GM11168 (cell line): ENCODE results near the gene CT45A10.
"Not testable (repeated sequence)": the region's sequence is repeated elsewhere in the genome, so short reads cannot be mapped to it uniquely, and the experiment has no call there.

Experiments used
- in situ Hi-C: fragments of 300-500 bp; cut with MboI; formaldehyde crosslinking; loops from one replicate; pipeline ENCODE4 v1.12.0; 2022; ENCODE audit warnings: low sequenced_read_pairs; ENCODE audit not compliant: unreplicated experiment

The CT45A10 gene, protein sequence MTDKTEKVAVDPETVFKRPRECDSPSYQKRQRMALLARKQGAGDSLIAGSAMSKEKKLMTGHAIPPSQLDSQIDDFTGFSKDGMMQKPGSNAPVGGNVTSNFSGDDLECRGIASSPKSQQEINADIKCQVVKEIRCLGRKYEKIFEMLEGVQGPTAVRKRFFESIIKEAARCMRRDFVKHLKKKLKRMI

DNA sequence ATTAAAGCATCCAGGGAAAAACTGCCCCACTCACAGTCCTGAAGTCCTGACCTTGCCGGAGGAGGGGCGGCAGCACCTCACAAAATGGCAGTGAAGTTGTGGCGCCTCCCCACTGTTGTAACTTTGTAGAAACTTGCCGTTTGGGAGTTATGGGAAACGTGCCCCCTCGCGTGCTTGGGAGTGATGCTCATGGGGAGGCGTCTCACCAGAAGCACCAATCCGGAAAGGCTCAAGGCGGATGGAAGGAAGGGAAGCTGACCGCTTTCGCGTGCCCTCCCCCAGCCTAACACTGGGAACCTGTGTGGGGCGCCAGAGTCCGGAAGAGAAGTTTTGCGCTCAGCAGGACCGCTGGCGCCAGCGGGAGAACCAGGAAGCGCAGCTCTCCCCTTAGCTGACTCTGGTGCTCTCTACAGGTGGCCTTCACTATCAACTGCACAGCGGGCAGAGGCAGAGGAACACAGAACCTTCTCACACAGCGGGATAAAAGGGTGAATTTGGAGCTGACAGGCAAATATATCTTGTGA, at the start of gene CT45A10, which contains the start of gene SAGE1:
Gene CT45A10 (minus strand): TSS at position 151 of the 524 bp plus-strand sequence. CDS start 8,100 bp downstream, outside the sequence.
Gene SAGE1 (plus strand): TSS at position 423 of the 524 bp plus-strand sequence. CDS start 2,527 bp downstream, outside the sequence.
- in situ Hi-C loops, result no loop called here

DNA sequence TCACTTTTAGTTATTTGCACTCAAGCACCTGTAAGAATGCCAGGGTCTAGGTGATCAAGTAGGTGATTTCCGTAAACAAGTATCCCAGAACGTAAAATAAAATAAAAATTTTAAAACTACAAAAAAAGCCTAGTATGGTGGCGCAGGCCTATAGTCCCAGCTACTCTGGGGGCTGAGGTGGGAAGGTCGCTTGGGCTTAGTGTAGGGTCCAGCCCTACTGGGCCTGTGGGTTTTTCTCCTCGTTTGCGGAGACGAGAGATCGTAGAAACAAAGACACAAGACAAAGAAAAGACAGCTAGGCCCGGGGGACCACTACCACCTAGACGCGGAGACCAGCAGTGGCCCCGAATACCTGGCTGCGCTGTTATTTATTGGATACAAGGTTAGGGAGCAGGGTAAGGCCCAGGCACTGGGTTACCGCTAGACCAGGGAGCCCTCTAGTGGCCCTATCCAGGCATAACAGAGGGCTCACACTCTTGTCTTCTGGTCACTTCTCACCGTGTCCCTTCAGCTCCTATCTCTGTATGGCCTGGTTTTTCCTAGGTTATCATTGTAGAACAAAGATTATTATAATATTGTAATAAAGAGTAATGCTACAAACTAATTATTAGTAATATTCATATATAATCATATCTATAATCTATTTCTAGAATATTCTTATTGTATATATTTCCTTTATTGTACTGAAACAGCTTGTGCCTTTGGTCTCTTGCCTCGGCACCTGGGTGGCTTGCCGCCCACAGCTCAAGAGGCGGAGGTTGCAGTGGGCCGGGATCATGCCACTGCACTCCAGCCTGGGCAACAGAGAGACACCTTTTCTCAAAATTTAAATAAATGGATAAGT, 38.6 kb upstream of the CT45A10 start:
- in situ Hi-C loops, result no loop called here

DNA sequence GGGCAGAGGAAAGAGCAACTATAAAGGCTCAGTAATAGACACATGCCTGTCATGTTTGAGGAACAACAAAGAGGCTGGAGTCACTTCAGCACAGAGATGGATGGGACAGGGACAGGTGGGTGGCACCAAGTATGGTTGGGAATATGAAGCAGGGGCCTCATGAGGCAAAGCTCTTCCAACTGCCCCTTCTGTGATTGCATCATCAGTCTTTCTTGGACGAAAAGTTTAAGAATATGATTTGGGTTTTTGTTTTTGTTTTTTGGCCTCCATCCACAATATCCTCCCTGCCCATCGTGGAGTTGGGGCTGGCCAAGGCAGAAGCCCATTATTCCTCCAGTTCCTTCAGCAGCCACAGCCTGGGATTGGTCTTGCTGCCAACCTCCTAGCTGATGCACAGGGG, 34.7 kb upstream of the CT45A10 start:
- in situ Hi-C loops, result no loop called here

DNA sequence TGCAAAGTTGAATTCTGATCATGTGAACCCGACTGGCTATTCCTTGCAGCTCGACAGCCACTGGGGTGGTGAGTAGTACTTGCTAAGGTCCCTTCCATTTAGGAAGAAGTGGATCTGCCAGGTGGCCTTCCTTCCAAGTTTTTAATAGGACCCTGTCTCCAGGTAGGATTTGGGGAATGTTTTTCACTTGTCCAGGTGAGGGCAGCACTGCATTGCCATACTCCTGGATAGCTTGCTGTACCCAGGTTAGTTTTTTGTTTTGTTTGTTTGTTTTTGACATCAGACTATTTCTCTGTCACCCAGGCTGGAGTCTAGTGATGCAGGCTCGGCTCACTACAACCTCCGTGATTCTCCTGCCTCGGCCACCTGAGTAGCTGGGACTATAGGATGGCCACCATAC, 30.1 kb upstream of the CT45A10 start:
- in situ Hi-C loops, result no loop called here

DNA sequence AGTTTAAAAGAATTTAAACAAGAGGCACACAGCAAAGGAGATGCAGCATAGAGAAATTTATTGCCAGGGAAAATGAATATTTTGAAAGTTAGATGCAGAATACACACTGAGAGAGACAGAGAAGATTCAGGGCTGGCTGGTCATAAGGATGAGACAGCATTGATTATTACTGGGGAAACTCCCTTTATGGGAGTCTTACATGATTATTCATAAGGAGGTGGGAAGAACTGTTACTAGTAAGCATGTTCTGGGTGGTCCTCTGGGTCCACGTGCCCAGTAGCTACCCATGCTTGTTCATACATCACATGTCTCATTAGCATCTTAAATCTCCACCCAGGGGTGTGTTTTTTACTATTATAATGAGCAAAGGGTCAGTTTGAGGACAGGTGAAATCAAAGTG, 27.3 kb upstream of the CT45A10 start:
- in situ Hi-C loops, result not testable (repeated sequence)

DNA sequence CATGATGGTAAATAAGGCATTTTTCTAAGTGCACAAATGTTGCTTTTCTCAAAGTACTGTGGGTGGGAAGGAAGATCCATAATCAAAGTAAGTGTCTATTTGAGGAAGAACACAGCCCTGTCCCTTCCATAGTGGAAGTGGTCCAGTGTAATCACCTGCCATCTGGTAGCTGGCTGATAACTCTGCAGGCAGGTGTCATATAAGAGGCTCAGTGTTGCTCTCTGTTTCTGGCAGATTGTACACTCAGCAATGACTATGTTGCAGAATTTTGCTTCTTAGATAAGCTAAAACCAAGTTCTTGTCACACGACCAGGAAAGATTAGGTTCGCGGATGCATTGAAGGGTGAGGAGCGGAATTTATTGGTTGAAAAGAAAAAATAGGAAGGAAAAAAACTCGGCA, 21.2 kb upstream of the CT45A10 start:
- in situ Hi-C loops, result no loop called here

DNA sequence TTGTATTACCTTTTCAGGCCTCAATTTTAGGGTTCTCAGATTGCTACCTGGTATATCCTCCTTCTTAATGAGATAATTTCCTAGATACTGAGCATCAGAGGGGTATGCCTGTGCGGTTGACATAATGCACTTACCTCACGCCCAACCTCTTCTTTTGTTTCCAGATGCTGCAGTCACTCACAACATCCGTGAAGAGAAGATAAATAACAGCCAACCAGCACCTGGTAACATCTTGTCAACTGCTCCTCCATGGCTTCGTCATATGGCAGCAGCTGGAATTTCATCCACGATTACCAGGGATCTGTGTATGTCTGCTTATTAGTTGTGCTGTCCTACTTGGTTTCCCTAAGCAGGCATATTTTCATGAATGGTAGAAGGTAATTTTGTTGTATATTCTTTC, 17.0 kb upstream of the CT45A10 start:
- in situ Hi-C loops, result no loop called here

DNA sequence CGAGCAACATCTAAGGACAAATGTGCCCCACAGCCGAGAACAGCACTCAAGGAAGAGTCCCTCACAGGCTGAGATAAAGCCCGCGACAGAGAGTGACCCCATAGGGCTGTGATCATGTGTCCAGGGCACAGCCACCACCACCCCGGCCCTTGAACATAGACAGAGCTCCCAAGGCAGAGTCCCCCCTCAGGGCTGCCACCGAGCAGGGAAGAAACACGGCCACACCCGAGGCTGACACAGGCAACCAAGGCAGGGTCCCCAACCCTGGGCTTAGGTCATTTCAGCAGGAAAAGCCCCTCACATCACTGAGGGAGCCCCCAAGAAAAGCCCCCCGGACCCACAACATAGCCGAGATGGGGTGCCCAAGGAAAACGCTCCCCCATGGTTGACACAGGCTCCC, 463 bp downstream of the CT45A10 start:
- in situ Hi-C loops, result no loop called here

DNA sequence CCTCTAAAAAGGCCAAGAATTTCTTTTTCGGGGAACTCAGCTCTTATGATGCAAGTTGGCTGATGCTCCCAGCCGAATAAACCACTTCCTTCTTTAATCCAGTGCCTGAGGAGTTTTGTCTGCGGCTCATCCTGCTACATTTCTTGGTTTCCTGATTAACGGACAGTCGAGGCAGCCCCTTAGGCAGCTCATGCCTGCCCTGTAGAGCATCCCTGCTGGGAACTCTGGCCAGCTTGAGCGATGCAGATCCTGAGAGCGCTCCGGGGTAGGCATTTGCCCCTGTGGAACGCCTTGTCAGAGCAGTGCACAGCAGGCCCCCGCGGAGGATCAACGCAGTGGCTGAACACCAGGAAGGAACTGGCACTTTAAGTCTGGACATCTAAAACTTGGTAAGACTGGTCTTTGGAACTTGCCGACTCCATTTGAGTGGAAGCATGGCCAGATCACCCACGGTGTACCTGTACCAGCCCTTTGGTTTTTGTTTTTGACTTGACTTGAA, 3.1 kb downstream of the CT45A10 start:
- in situ Hi-C loops, result no loop called here

DNA sequence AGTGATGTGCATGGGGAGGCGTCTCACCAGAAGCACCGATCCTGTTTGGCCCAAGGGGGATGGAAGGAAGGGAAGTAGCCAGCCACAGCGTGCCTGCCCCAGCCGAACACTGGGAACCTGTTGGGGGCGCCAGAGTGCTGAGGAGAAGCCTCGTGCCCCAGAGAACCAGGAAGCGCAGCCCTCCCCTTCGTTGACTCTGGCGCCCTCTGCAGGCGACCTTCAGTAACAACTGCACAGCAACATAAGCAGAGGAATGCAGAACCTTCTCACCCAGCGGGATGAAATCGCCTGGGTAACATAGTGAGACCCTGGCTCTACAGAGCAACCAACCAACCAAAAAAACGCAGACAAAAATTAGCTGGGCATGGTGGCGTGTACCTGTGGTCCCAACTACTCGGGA, 4.3 kb downstream of the CT45A10 start:
- in situ Hi-C loops, result not testable (repeated sequence)

DNA sequence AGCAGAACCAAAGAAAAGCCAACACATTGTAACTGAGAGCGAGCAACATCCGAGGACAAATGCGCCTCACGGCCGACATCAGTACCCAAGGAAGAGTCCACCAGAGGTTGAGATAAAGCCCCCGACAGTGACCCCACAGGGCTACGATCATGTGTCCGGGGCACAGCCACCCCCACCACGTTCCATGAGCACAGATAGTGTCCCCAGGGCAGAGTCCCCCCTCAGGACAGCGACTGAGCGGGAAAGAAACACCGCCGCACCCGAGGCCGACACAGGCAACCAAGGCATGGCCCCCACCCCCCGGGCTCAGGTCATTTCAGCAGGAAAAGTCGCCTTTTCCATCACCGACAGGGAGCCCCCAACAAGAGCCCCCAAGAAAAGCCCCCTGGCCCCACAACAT, 5.0 kb downstream of the CT45A10 start:
- in situ Hi-C loops, result not testable (repeated sequence)

DNA sequence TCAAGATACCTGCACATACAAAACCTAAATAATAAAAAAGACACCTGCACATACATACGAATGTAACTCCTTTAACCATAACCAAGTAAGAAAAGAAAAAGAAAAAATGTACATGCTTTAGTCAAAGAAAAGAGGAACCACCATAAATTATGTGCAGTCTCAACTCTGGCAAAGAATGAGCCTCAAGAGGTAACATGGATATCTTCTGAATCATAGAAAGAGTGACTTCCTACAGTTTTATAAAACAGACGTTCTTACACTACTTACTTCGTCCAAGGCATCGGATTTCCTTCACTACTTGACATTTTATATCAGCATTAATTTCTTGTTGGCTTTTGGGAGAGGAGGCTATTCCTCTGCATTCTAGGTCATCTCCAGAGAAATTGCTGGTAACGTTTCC, 10.5 kb downstream of the CT45A10 start:
- in situ Hi-C loops, result not testable (repeated sequence)

DNA sequence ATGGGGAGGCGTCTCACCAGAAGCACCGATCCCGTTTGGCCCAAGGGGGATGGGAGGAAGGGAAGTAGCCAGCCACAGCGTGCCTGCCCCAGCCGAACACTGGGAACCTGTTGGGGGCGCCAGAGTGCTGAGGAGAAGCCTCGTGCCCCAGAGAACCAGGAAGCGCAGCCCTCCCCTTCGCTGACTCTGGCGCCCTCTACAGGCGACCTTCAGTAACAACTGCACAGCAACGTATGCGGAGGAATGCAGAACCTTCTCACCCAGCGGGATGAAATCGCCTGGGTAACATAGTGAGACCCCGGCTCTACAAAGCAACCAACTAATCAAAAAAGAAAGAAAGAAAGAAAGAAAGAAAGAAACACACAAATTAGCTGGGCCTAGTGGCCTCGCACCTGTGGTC, 21.5 kb downstream of the CT45A10 start, which contains the start of gene CT45A9:
Gene CT45A9 (minus strand): TSS at position 101 of the 400 bp plus-strand sequence. CDS start 3,751 bp downstream, outside the sequence.
- in situ Hi-C loops, result not testable (repeated sequence)

DNA sequence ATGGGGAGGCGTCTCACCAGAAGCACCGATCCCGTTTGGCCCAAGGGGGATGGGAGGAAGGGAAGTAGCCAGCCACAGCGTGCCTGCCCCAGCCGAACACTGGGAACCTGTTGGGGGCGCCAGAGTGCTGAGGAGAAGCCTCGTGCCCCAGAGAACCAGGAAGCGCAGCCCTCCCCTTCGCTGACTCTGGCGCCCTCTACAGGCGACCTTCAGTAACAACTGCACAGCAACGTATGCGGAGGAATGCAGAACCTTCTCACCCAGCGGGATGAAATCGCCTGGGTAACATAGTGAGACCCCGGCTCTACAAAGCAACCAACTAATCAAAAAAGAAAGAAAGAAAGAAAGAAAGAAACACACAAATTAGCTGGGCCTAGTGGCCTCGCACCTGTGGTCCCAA, 38.8 kb downstream of the CT45A10 start, which contains the start of gene CT45A8:
Gene CT45A8 (minus strand): TSS at position 101 of the 400 bp plus-strand sequence. CDS start 3,755 bp downstream, outside the sequence.
- in situ Hi-C loops, result not testable (repeated sequence)

DNA sequence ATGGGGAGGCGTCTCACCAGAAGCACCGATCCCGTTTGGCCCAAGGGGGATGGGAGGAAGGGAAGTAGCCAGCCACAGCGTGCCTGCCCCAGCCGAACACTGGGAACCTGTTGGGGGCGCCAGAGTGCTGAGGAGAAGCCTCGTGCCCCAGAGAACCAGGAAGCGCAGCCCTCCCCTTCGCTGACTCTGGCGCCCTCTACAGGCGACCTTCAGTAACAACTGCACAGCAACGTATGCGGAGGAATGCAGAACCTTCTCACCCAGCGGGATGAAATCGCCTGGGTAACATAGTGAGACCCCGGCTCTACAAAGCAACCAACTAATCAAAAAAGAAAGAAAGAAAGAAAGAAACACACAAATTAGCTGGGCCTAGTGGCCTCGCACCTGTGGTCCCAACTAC, 56.1 kb downstream of the CT45A10 start, which contains the start of gene CT45A7:
Gene CT45A7 (minus strand): TSS at position 101 of the 400 bp plus-strand sequence. CDS start 3,747 bp downstream, outside the sequence.
- in situ Hi-C loops, result not testable (repeated sequence)
